Measurements from ENCODE around the gene THSD4.

DNA sequence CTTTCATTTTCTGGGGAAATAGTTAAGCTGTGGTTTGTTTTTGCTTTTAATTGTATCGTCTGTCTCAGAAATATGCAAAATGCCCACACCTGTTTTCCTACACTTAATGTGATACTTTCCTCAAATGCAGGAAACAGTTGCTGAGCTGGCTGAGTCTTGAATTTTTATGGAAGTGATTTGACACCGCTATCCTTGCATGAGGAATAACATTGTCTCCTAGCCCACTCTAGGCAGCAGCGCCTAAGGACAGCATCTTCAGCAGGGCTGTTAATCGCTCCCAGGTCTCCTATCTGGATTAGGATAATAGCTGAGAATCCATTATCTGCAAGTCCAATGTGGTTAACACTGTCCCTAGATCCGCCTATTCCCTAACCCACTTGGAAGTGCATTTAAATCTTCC lies 562.5 kb downstream of the THSD4 start:
- TF ChIP-seq EP300 (IDR thresholded peaks at IDR 0.05) (no peak), POLR2AphosphoS5 (IDR thresholded peaks at IDR 0.05) (no peak), POLR2A (IDR thresholded peaks at IDR 0.05) (no peak)
- TF ChIP-seq, protein P1, sequence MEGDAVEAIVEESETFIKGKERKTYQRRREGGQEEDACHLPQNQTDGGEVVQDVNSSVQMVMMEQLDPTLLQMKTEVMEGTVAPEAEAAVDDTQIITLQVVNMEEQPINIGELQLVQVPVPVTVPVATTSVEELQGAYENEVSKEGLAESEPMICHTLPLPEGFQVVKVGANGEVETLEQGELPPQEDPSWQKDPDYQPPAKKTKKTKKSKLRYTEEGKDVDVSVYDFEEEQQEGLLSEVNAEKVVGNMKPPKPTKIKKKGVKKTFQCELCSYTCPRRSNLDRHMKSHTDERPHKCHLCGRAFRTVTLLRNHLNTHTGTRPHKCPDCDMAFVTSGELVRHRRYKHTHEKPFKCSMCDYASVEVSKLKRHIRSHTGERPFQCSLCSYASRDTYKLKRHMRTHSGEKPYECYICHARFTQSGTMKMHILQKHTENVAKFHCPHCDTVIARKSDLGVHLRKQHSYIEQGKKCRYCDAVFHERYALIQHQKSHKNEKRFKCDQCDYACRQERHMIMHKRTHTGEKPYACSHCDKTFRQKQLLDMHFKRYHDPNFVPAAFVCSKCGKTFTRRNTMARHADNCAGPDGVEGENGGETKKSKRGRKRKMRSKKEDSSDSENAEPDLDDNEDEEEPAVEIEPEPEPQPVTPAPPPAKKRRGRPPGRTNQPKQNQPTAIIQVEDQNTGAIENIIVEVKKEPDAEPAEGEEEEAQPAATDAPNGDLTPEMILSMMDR (IDR thresholded peaks at IDR 0.05) = no peak

Measured in sigmoid colon (tissue), 4 donors.